ENCODE measurements around the gene ASTN1. TPM values are rescaled to one million over a fixed set of nuclear protein-coding genes. Genes with fewer than 3 reads are reported as not detected.

ASTN1 gene
- total and polyA plus RNA-seq, 9 donors: 1.1 to 14.8 (median 2.7) TPM

- no peaks in the 10 kb centered on the region for H3K36me3 ChIP-seq
- no peak for DNase-seq
- no peaks in the 10 kb centered on the region for H3K9me3 ChIP-seq
- H3K4me3 ChIP-seq: no peak overlapping the region
- H3K27me3 ChIP-seq: no peaks in the 10 kb centered on the region
- no peak overlapping the region for H3K27ac ChIP-seq
- no peaks in the 10 kb centered on the region for H3K4me1 ChIP-seq (ENCODE audit: insufficient read depth)
- intact Hi-C loops (cut with DNase I): no loop called here
- 88 to 92% (median 90%) methylated on average over 4 of the region's 4 CpGs for WGBS, 3 donors
- TF ChIP-seq EP300 (IDR thresholded peaks at IDR 0.05) (no peak), POLR2A (IDR thresholded peaks at IDR 0.05) (no peak), CTCF (IDR thresholded peaks at IDR 0.05) (no peak)
These were observed 300.9 kb downstream of the ASTN1 start for GRCh38 chr1:176863613-176864012.

- no peak for DNase-seq
- H3K4me3 ChIP-seq: no peak overlapping the region
- 51 to 64% (median 56%) methylated on average over 4 of the region's 4 CpGs for WGBS, 3 donors
- no peaks in the 10 kb centered on the region for H3K4me1 ChIP-seq (ENCODE audit: insufficient read depth)
- H3K27me3 ChIP-seq: no peaks in the 10 kb centered on the region
- no peak for TF ChIP-seq CTCF (IDR thresholded peaks at IDR 0.05)
- H3K36me3 ChIP-seq: no peaks in the 10 kb centered on the region
- no peak overlapping the region for H3K27ac ChIP-seq
- intact Hi-C loops (cut with DNase I): no loop called here
- no peaks in the 10 kb centered on the region for H3K9me3 ChIP-seq
These were observed 306.0 kb downstream of the ASTN1 start for GRCh38 chr1:176858433-176858916.

GRCh38 chr1:176857632-176858031 lies 306.9 kb downstream of the ASTN1 start:
- H3K36me3 ChIP-seq: no peaks in the 10 kb centered on the region
- H3K4me1 ChIP-seq (ENCODE audit: insufficient read depth): no peaks in the 10 kb centered on the region
- H3K27me3 ChIP-seq: no peaks in the 10 kb centered on the region
- H3K9me3 ChIP-seq: no peaks in the 10 kb centered on the region
- H3K4me3 ChIP-seq: no peak overlapping the region
- DNase-seq: no peak
- TF ChIP-seq EP300 (IDR thresholded peaks at IDR 0.05) (no peak), POLR2A (IDR thresholded peaks at IDR 0.05) (no peak), CTCF (IDR thresholded peaks at IDR 0.05) (no peak)
- intact Hi-C loops (cut with DNase I): no loop called here
- WGBS, 3 donors: 61 to 69% (median 65%) methylated on average over 4 of the region's 4 CpGs
- H3K27ac ChIP-seq: no peak overlapping the region

- Histone ChIP-seq H3K9me3 (no peaks in the 10 kb centered on the region), H3K27ac (no peak overlapping the region), H3K4me3 (no peak overlapping the region), H3K36me3 (no peaks in the 10 kb centered on the region), H3K4me1 (ENCODE audit: insufficient read depth) (no peaks in the 10 kb centered on the region), H3K27me3 (no peaks in the 10 kb centered on the region)
- DNase-seq: no peak
- WGBS, 3 donors: 50 to 57% (median 52%) methylated on average over 7 of the region's 7 CpGs
- TF ChIP-seq CTCF (IDR thresholded peaks at IDR 0.05) (no peak), EP300 (IDR thresholded peaks at IDR 0.05) (no peak), POLR2A (IDR thresholded peaks at IDR 0.05) (no peak)
- intact Hi-C loops (cut with DNase I): no loop called here
These were observed 309.5 kb downstream of the ASTN1 start for GRCh38 chr1:176854758-176855745.
